UCSD-AML1 (cell line): Measurements from ENCODE around the gene PSMG3.
"Not testable (repeated sequence)": the region's sequence is repeated elsewhere in the genome, so short reads cannot be mapped to it uniquely, and the experiment has no call there.

Experiments
- DNase-seq: peaks from one replicate; lab custom pipeline; 2025; ENCODE audit not compliant: unreplicated experiment; lab: John Stamatoyannopoulos, UW

Gene PSMG3

DNA sequence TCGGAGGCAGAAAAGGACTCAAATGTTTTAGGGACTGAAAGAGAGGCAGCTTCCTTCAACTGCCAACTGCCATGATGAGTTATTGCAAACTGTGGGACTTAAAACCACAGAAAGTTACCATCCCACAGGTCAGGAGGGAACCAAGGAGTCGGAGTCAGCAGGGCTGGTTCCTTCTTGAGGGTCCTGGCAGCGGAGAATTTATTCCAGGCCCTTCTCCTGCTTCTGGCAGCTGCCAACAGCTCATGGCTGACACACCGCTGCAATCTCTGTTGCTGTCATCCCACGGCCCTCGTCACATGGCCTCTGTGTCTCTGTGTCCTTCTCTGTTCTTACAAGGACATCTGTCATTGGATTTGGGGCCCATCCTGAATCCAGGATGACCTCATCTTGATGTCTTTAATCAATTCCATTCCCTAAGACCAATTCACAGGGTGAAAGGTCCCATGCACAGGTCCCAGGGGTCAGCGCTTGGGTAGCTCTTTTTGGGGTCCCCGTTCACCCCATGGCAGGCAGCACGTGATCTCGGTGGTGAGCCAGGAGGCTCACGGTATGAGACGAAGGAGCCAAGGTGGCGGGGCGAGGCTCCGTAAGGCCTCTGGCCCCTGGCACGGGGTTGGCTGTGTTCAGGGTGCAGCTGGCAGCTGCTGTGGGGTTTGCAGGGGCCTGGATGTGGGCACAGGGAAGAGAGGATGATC lies 27.4 kb upstream of the PSMG3 start:
- no peak for DNase-seq

- DNase-seq = no peak
Observed at GRCh38 chr7:1596181-1597043, 26.6 kb upstream of the PSMG3 start.

DNA sequence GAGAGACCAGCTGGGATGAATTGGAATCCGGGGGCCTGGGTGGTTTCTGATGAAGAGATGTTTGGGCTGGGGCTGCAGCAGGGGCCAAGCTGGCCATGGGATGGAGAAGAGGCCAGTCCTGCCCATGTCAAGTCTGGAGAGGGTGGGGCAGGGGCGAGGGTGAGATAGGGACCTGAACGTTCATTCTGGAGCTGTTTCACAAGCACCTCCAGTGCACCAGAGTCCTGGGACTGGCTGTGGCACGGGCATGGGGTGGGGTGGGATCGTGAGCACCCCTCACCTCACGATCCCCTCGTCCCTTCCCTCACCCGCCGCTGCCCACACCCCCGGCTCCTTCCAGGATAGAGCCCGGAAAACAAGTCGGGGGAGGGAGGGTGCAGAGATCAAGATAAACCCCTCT lies 25.8 kb upstream of the PSMG3 start:
- no peak for DNase-seq

GRCh38 chr7:1595027-1595426 lies 25.2 kb upstream of the PSMG3 start:
- no peak for DNase-seq

DNA sequence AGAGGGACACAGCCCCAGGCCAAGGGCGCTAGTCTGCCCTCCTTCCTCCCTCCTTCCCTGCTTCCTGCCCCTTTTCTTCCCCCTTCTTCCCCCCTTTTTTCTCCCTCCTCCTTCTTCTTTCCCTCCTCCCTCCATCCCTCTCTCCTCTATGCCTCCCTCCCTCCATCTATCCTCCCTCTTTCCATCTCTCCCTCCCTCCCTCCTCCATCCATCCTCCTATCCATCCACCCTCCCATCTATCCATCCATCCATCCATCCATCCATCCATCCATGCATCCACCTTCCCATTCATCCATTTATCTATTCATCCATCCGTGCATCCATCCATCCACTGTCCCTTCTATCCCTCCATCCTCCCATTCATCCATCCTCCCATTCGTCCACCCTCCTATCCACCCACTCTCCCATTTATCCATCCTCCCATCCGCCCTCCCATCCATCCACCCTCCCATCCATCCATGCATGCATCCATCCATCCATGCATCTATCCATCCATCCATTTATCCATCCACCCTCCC lies 24.1 kb upstream of the PSMG3 start:
- no peak for DNase-seq

- peak; percentile 8 for DNase-seq
Observed at GRCh38 chr7:1593091-1593866, 23.4 kb upstream of the PSMG3 start.

DNA sequence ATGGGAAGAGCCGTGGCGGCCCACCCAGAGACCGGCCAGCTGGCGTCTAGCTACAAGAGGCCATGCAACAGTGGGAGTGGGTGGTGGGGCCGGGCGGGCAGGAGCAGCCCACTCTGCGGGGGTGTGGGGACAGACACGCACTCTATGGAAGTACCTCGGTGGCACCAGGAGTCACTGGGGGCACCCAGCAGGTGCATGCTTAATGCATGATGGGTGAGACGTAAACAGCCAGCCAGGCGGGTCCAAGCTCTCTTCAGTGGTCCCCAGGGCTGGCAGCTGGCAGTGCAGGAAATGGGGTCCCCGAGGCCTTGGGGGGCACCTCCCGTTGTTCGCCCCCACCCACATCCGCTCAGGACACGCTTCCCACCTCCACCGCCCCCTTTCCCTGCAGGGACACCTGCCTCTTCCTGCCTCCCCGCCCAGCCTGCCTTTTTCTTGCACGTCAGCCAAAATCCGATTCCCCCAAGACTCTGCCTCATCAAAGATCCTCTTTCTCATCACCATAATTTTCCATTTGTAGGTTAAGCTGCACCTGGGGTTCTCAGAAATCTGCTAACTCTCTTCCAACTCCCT lies 22.6 kb upstream of the PSMG3 start:
- no peak for DNase-seq

- DNase-seq = peak; percentile 11
Observed at GRCh38 chr7:1591876-1592275, 22.0 kb upstream of the PSMG3 start.

DNA sequence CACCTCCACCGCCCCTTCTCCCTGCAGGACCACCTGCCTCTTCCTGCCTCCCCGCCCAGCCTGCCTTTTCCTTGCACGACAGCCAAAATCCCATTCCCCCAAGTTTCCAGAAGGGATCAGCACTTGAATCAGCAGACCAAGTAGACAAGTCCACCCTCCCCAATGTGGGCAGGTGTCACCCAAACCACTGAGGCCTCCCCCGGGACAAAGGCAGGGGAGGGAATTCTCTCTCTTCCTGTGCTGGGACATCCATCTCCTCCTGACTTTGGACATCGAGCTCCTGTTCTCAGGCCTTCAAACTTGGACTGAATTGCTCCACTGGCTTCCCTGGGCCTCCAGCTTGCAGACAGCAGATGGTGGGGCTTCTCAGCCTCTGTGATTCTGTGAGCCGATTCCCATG lies 21.6 kb upstream of the PSMG3 start:
- no peak for DNase-seq

DNA sequence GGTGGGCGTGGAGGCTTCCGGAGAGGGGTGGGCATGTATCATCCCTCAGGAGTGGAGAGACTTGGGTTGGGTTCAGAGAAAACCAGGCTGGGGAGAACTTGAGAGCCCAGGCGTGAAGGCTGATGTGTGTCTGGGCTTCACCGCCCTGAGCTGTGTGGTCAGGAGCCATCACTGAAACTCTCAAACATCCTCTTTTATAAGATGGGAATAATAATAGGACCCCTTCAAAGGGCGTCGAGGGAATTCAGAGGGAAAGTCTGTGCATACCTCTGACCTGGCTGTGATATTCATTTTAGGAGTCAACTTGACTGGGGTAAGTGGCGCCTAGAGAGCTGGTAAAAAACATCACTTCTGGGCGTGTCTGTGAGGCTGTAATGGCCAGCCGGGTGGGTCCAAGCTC lies 21.1 kb upstream of the PSMG3 start:
- DNase-seq = no peak

- no peak for DNase-seq
Observed at GRCh38 chr7:1590476-1590875, 20.6 kb upstream of the PSMG3 start.

GRCh38 chr7:1588978-1589377 lies 19.1 kb upstream of the PSMG3 start:
- no peak for DNase-seq

- no peak for DNase-seq
Observed at GRCh38 chr7:1587738-1588137, 17.9 kb upstream of the PSMG3 start.

- no peak for DNase-seq
Observed at GRCh38 chr7:1586827-1587705, 17.2 kb upstream of the PSMG3 start.

DNA sequence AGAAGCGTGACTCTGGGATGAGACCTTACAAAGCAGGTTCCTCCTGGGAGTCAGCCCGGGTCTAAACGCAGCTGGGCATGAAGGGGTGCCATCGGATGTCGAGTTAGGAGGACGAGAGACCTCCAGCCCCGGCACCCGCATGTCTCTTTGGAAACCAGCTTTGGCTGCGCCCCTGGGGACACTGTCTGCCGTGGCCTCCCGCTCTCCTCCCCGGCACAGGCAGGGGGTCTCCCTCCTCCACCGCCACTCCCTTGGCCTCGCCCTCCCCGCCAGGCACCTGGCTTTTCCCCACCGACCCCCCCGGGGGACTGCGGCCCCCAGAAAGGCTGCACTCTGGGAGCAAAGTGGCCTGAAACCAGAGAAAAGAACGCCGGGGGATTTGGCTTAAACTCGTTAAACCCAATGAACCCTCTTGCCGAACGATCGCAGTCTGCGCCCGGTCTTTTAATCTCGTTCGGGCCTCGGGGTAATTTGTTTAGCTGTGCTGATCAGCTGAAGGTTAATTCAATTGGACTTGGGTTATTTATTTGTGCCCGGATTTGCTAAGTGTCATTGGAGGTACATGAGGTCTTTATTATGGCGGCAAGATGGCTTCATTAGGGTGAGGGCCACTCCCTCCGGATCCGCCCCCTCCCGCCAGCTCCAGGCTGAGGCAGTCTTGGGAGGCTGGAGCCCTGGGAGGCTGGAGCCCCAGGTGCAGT lies 16.4 kb upstream of the PSMG3 start:
- DNase-seq = no peak

- no peak for DNase-seq
Observed at GRCh38 chr7:1585142-1585981, 15.5 kb upstream of the PSMG3 start.

DNA sequence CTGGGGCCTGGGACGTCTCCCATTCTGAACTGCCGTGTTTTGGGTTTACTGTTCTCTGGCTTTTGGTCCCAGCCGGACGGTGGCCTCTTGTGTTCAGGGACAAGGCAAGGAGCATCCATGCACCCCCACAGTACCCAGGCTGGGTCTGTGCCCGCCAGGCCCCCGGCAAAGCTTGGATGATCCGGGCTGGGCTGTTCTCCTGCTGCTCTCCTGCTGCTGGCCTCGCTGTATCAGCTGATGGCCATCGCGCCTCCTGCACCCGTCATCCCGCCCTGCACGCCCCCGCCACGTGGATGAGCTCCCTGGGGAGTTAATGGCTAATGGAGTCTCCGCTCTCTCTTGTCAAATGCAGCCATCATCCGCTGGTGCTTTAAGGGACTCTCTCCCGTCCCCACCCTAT lies 14.9 kb upstream of the PSMG3 start:
- no peak for DNase-seq

- not testable (repeated sequence) for DNase-seq
Observed at GRCh38 chr7:1583241-1583930, 13.6 kb upstream of the PSMG3 start.
